WTC11 (cell line): ENCODE data around the gene ADPRS. TPM values are rescaled to one million over a fixed set of nuclear protein-coding genes. Genes with fewer than 3 reads are reported as not detected.

Source experiments
- ATAC-seq: fragments of 200-7000 bp; cut with Tn5 transposase; 2 replicates; pipeline ENCODE4 v1.10.0; 2021; ENCODE audit warnings: mild to moderate bottlenecking, moderate library complexity
- CTCF ChIA-PET: fragments of 300-600 bp; sonication (Branson Sonifier 250); formaldehyde crosslinking; loops from one replicate; lab custom pipeline; 2021; ENCODE audit warnings: antibody characterized with exemption; lab: Charles Lee
- POLR2A ChIA-PET: fragments of 350-600 bp; sonication (Branson Sonifier 250); formaldehyde crosslinking; loops from one replicate; lab custom pipeline; 2021; ENCODE audit warnings: antibody characterized with exemption; lab: Charles Lee
- DNase-seq: peaks from one replicate; pipeline ENCODE4 v3.0.0; 2021; ENCODE audit warnings: low spot score
- H3K27ac Mint-ChIP-seq: 2 replicates; pipeline ENCODE4 v1.8.0; 2021; ENCODE audit warnings: mixed read lengths
- H3K27me3 Mint-ChIP-seq: 2 replicates; pipeline ENCODE4 v1.8.0; 2021; ENCODE audit warnings: low read depth, mild to moderate bottlenecking, moderate library complexity, mixed read lengths
- H3K36me3 Mint-ChIP-seq: 2 replicates; pipeline ENCODE4 v1.8.0; 2021; ENCODE audit warnings: mixed read lengths
- H3K4me1 Mint-ChIP-seq: 2 replicates; pipeline ENCODE4 v1.8.0; 2022; ENCODE audit warnings: mixed read lengths
- H3K4me3 Mint-ChIP-seq: 2 replicates; pipeline ENCODE4 v1.8.0; 2021; ENCODE audit warnings: mild to moderate bottlenecking, moderate library complexity, mixed read lengths
- H3K9me3 Mint-ChIP-seq: 2 replicates; pipeline ENCODE4 v1.8.0; 2021; ENCODE audit warnings: mixed read lengths
- CREM ChIP-seq: sonication (generic); formaldehyde crosslinking; IDR thresholded peaks from 2 replicates; pipeline ENCODE4 v1.8.1; 2022; ENCODE audit warnings: mild to moderate bottlenecking, missing genetic modification reagents, moderate library complexity
- FOXJ3 ChIP-seq: sonication (generic); formaldehyde crosslinking; IDR thresholded peaks from 2 replicates; pipeline ENCODE4 v1.9.0; 2021; ENCODE audit warnings: missing genetic modification reagents, mild to moderate bottlenecking, borderline replicate concordance
- FOXK1 ChIP-seq: sonication (generic); formaldehyde crosslinking; IDR thresholded peaks from 2 replicates; pipeline ENCODE4 v1.8.0; 2022; ENCODE audit warnings: mild to moderate bottlenecking, moderate library complexity, missing genetic modification reagents
- GTF2I ChIP-seq: fragments of 250-450 bp; sonication (Bioruptor Pico); conservative IDR thresholded peaks from 2 replicates; pipeline ENCODE4 v1.4.0; 2021; ENCODE audit warnings: mild to moderate bottlenecking
- IRF1 ChIP-seq: sonication (generic); formaldehyde crosslinking; IDR thresholded peaks from 2 replicates; pipeline ENCODE4 v1.8.0; 2023; ENCODE audit warnings: missing genetic modification reagents
- MLX ChIP-seq: sonication (generic); formaldehyde crosslinking; IDR thresholded peaks from 2 replicates; pipeline ENCODE4 v1.8.1; 2023; ENCODE audit warnings: mild to moderate bottlenecking, missing genetic modification reagents, moderate library complexity
- PRDM15 ChIP-seq: sonication (generic); formaldehyde crosslinking; IDR thresholded peaks from 2 replicates; pipeline ENCODE4 v1.8.0; 2022; ENCODE audit warnings: missing genetic modification reagents
- RELA ChIP-seq: sonication (generic); formaldehyde crosslinking; IDR thresholded peaks from 2 replicates; pipeline ENCODE4 v1.8.1; 2022; ENCODE audit warnings: missing genetic modification reagents, mild to moderate bottlenecking, borderline replicate concordance
- USF1 ChIP-seq: sonication (generic); formaldehyde crosslinking; IDR thresholded peaks from 2 replicates; pipeline ENCODE4 v1.8.0; 2022; ENCODE audit warnings: mild to moderate bottlenecking, missing genetic modification reagents
- ZBTB43 ChIP-seq: sonication (generic); formaldehyde crosslinking; IDR thresholded peaks from 2 replicates; pipeline ENCODE4 v1.8.1; 2023; ENCODE audit warnings: mild to moderate bottlenecking, missing genetic modification reagents
- ZNF138 ChIP-seq: sonication (generic); formaldehyde crosslinking; conservative IDR thresholded peaks from 2 replicates; pipeline ENCODE4 v1.8.1; 2022; ENCODE audit warnings: mild to moderate bottlenecking, moderate library complexity, missing genetic modification reagents
- ZNF263 ChIP-seq: sonication (generic); formaldehyde crosslinking; IDR thresholded peaks from 2 replicates; pipeline ENCODE4 v1.8.1; 2022; ENCODE audit warnings: low read depth, mild to moderate bottlenecking, moderate library complexity, missing genetic modification reagents
- ZNF317 ChIP-seq: sonication (generic); formaldehyde crosslinking; IDR thresholded peaks from 2 replicates; pipeline ENCODE4 v1.8.1; 2023; ENCODE audit warnings: low read depth, mild to moderate bottlenecking, moderate library complexity, missing genetic modification reagents, borderline replicate concordance
- ZNF416 ChIP-seq: fragments of 250-450 bp; sonication (Bioruptor Pico); IDR thresholded peaks from 2 replicates; pipeline ENCODE4 v1.9.0; 2021; ENCODE audit warnings: mild to moderate bottlenecking, inconsistent platforms
- ZNF425 ChIP-seq: fragments of 250-450 bp; sonication (Bioruptor Pico); conservative IDR thresholded peaks from 2 replicates; pipeline ENCODE4 v1.9.0; 2021; ENCODE audit warnings: mild to moderate bottlenecking
- ZNF671 ChIP-seq: fragments of 250-450 bp; sonication (Bioruptor Pico); IDR thresholded peaks from 2 replicates; pipeline ENCODE4 v1.8.0; 2021; ENCODE audit warnings: mild to moderate bottlenecking
- total RNA-seq: library from RNA; stranded (reverse); gene quantifications from 3 replicates; pipeline ENCODE4 v1.2.3, GENCODE V29; 2021

ADPRS gene
- total RNA-seq, 1 experiment from 2014 or later = 32.7 TPM

GRCh38 chr1:36135796-36136195, 47.1 kb downstream of the ADPRS start (continued):
- TF ChIP-seq PRDM15 = no peak

GRCh38 chr1:36136535-36136934, 47.8 kb downstream of the ADPRS start:
- Mint-ChIP-seq H3K4me1 (peaks cover 6% of the 10 kb centered on the region), H3K27ac (no peak overlapping the region), H3K9me3 (no peaks in the 10 kb centered on the region), H3K27me3 (no peaks in the 10 kb centered on the region), H3K36me3 (peaks cover 20% of the 10 kb centered on the region; the same call in 1 of the 2 replicates), H3K4me3 (no peak overlapping the region)
- ATAC-seq = no peak
- TF ChIP-seq ZBTB43 (CRISPR knock-in tag) = no peak
- TF ChIP-seq ZNF138 (CRISPR knock-in tag) = no peak
- TF ChIP-seq ZNF263 (CRISPR knock-in tag) = no peak
- no peak for TF ChIP-seq USF1 (CRISPR knock-in tag)
- TF ChIP-seq ZNF416 (CRISPR knock-in tag) = no peak
- no peak for TF ChIP-seq RELA (CRISPR knock-in tag)
- TF ChIP-seq GTF2I (CRISPR knock-in tag) = no peak
- no peak for TF ChIP-seq FOXK1 (CRISPR knock-in tag)
- no peak for TF ChIP-seq ZNF671
- no peak for TF ChIP-seq ZNF317 (CRISPR knock-in tag)
- TF ChIP-seq MLX (CRISPR knock-in tag) = no peak
- no peak for TF ChIP-seq CREM (CRISPR knock-in tag)
- no peak for TF ChIP-seq ZNF425 (CRISPR knock-in tag)
- TF ChIP-seq IRF1 (CRISPR knock-in tag) = no peak
- TF ChIP-seq FOXJ3 (CRISPR knock-in tag) = no peak
- ChIA-PET POLR2A (interaction anchor here (1.1 kb wide), 1 partner anchor 12 kb away, joined by 3 read pairs; the partner anchor contains the start of gene TRAPPC3), CTCF (interaction anchor here (2.0 to 5.5 kb wide), 4 partner anchors 13 to 88 kb away, joined by 6 to 142 read pairs (median 50); partner anchors contain the start of genes THRAP3 and TRAPPC3)
- DNase-seq = no peak
